ENCODE measurements around the gene KIF18A. TPM values are rescaled to one million over a fixed set of nuclear protein-coding genes. Genes with fewer than 3 reads are reported as not detected.

KIF18A gene
- polyA plus RNA-seq (1.1 to 6.1 TPM (median 3.8 TPM) in 3 replicates), polyA minus RNA-seq (1.1 to 8.9 TPM (median 1.9 TPM) in 3 replicates)
- polyA plus RNA-seq (2011; ENCODE audit: low read depth) = 0.10 TPM
- 1.0 and 2.2 TPM in 2 replicates for polyA plus RNA-seq (2011; cell fraction: cytosol; rRNA removed)
- 2.0 and 2.4 TPM in 2 replicates for polyA plus RNA-seq (2011; cell fraction: nucleus; rRNA removed)
- 0.16 and 3.0 TPM in 2 replicates for polyA plus RNA-seq (2012; ENCODE audit: low replicate concordance)
- polyA minus RNA-seq (2011; cell fraction: cytosol; rRNA and poly(A)+ RNA removed) = 0.96 TPM
- 2.1 and 3.3 TPM in 2 replicates for polyA minus RNA-seq (2011; cell fraction: nucleus; rRNA and poly(A)+ RNA removed)

- Histone ChIP-seq H3K27ac (ENCODE audit: control insufficient read depth, insufficient read depth, low read length) (peak within 1 kb of the TSS; percentile 91), H3K9me3 (ENCODE audit: control insufficient read depth, low read depth, low read length) (no peaks in the 10 kb centered on the region), H3K4me2 (ENCODE audit: control insufficient read depth, extremely low read depth, insufficient read depth, low read depth, low read length) (peak within 1 kb of the TSS; percentile 96), H3K9ac (ENCODE audit: control insufficient read depth, extremely low read depth, insufficient read depth, low read length) (peak within 1 kb of the TSS; percentile 91), H3K4me1 (ENCODE audit: control insufficient read depth, extremely low read depth, insufficient read depth, low read length) (peaks cover 24% of the 10 kb centered on the region), H3K36me3 (ENCODE audit: control insufficient read depth in 2 of 2, extremely low read depth in 1 of 2, insufficient read depth in 2 of 2, low read length in 2 of 2) (no peaks in the 10 kb centered on the region), H3K9me1 (ENCODE audit: control insufficient read depth, extremely low read depth, insufficient read depth, low read length) (no peaks in the 10 kb centered on the region), H3K4me3 (ENCODE audit: control insufficient read depth in 2 of 3, extremely low read depth in 1 of 3, insufficient read depth in 2 of 3, low read depth in 1 of 3, low read length in 3 of 3) (peak within 1 kb of the TSS; percentile 64 to 91 (median 70)), H2AFZ (ENCODE audit: control insufficient read depth, low read length) (peak within 1 kb of the TSS; percentile 95), H3K79me2 (ENCODE audit: control insufficient read depth, insufficient read depth, low read length) (peaks cover 62% of the 10 kb centered on the region), H3K27me3 (ENCODE audit: control insufficient read depth, extremely low read depth, insufficient read depth, low read length) (no peaks in the 10 kb centered on the region), H4K20me1 (ENCODE audit: control insufficient read depth, extremely low read depth, insufficient read depth, low read length) (no peaks in the 10 kb centered on the region)
- dilution Hi-C loops (cut with MboI; ENCODE audit: extremely low pct_ligation_motif_present, low sequenced_read_pairs) = no loop called here
- FAIRE-seq (peak; percentile 52), DNase-seq (ENCODE audit: low read depth, low spot score) (peak; percentile 87)
- TF ChIP-seq EZH2 (IDR thresholded peaks at IDR 0.05; ENCODE audit: low read length) (no peak), CTCF (optimal IDR thresholded peaks at IDR 0.05 in 1 of 3, IDR thresholded peaks at IDR 0.05 in 1 of 3, conservative IDR thresholded peaks at IDR 0.05 in 1 of 3; ENCODE audit: extremely low read depth in 1 of 3, insufficient read depth in 2 of 3, low read length in 3 of 3) (no peak)
These were observed at the start of gene KIF18A, which contains the start of gene METTL15 for GRCh38 chr11:28107750-28108618. KIF18A (minus strand) TSS chr11:28108156; CDS start chr11:28097947, 10,209 bp downstream. METTL15 (plus strand) TSS chr11:28108388; CDS start chr11:28113335, 4,947 bp downstream.

DNA sequence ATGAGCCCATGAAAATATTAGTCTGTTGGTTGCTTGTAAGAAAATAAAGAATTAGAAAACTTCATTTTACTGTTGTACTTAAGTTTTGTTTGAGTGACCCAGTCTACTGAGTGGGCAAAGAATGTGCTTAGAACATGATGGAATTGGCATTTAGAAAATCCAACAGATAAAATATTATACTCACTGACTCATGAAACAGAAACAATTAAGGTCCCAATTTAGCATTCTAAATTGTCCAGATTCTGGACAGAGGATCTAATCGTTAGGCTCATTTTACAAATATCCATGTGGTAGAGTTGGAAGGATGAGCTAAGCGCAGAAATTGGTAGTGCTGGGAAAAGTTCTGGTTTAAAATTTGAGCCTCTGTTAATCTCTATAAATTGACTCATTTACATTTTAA lies 45.6 kb upstream of the KIF18A start:
- Histone ChIP-seq H3K27me3 (ENCODE audit: control insufficient read depth, extremely low read depth, insufficient read depth, low read length) (no peaks in the 10 kb centered on the region), H3K4me2 (ENCODE audit: control insufficient read depth, extremely low read depth, insufficient read depth, low read depth, low read length) (no peak overlapping the region), H3K4me3 (ENCODE audit: control insufficient read depth in 2 of 3, extremely low read depth in 1 of 3, insufficient read depth in 2 of 3, low read depth in 1 of 3, low read length in 3 of 3) (no peak overlapping the region), H3K27ac (ENCODE audit: control insufficient read depth, insufficient read depth, low read length) (no peak overlapping the region), H4K20me1 (ENCODE audit: control insufficient read depth, extremely low read depth, insufficient read depth, low read length) (no peaks in the 10 kb centered on the region), H3K4me1 (ENCODE audit: control insufficient read depth, extremely low read depth, insufficient read depth, low read length) (no peaks in the 10 kb centered on the region), H3K36me3 (ENCODE audit: control insufficient read depth in 2 of 2, extremely low read depth in 1 of 2, insufficient read depth in 2 of 2, low read length in 2 of 2) (peaks cover 4 to 8% of the 10 kb centered on the region in 2 experiments), H3K79me2 (ENCODE audit: control insufficient read depth, insufficient read depth, low read length) (no peaks in the 10 kb centered on the region), H3K9me1 (ENCODE audit: control insufficient read depth, extremely low read depth, insufficient read depth, low read length) (peaks cover 2% of the 10 kb centered on the region), H2AFZ (ENCODE audit: control insufficient read depth, low read length) (no peak overlapping the region), H3K9ac (ENCODE audit: control insufficient read depth, extremely low read depth, insufficient read depth, low read length) (no peak overlapping the region), H3K9me3 (ENCODE audit: control insufficient read depth, low read depth, low read length) (no peaks in the 10 kb centered on the region)
- TF ChIP-seq EZH2 (IDR thresholded peaks at IDR 0.05; ENCODE audit: low read length) = no peak
- no peak for TF ChIP-seq CTCF (optimal IDR thresholded peaks at IDR 0.05 in 1 of 3, IDR thresholded peaks at IDR 0.05 in 1 of 3, conservative IDR thresholded peaks at IDR 0.05 in 1 of 3; ENCODE audit: extremely low read depth in 1 of 3, insufficient read depth in 2 of 3, low read length in 3 of 3)
- no peak for DNase-seq (ENCODE audit: low read depth, low spot score)
- dilution Hi-C loops (cut with MboI; ENCODE audit: extremely low pct_ligation_motif_present, low sequenced_read_pairs) = no loop called here
- no peak for FAIRE-seq

All from keratinocyte (primary cell).